H9 (cell line): ENCODE results near the gene ASCC3. TPM values are rescaled to one million over a fixed set of nuclear protein-coding genes. Genes with fewer than 3 reads are reported as not detected.

Source experiments
- DNase-seq: peaks from one replicate; pipeline ENCODE4 v3.0.0-alpha.2; 2017
- H2AFZ ChIP-seq: one replicate; pipeline ENCODE4 v1.6.1; 2013; ENCODE audit warnings: mild to moderate bottlenecking, low read length, control low read depth, moderate library complexity
- H2AK5ac ChIP-seq: 2 replicates; pipeline ENCODE4 v1.6.1; 2013; ENCODE audit warnings: low read length, control low read depth, mixed read lengths; ENCODE audit not compliant: insufficient read length
- H2BK120ac ChIP-seq: one replicate; pipeline ENCODE4 v1.6.1; 2013; ENCODE audit warnings: low read depth, mild to moderate bottlenecking, low read length, control low read depth, inconsistent platforms; ENCODE audit not compliant: poor library complexity, severe bottlenecking
- H2BK12ac ChIP-seq: 2 replicates; pipeline ENCODE4 v1.6.1; 2013; ENCODE audit warnings: low read length, control low read depth, mixed read lengths, low read depth; ENCODE audit not compliant: insufficient read length
- H2BK15ac ChIP-seq: 2 replicates; pipeline ENCODE4 v1.6.1; 2013; ENCODE audit warnings: low read depth, low read length, control low read depth
- H2BK20ac ChIP-seq: one replicate; pipeline ENCODE4 v1.6.1; 2013; ENCODE audit warnings: low read depth, mild to moderate bottlenecking, low read length, control low read depth, inconsistent platforms; ENCODE audit not compliant: poor library complexity, severe bottlenecking
- H2BK5ac ChIP-seq: 2 replicates; pipeline ENCODE4 v1.6.1; 2013; ENCODE audit warnings: low read length, control low read depth, mixed read lengths; ENCODE audit not compliant: insufficient read length
- H3K14ac ChIP-seq: 2 replicates; pipeline ENCODE4 v1.6.1; 2013; ENCODE audit warnings: low read length, control low read depth; ENCODE audit not compliant: insufficient read depth
- H3K18ac ChIP-seq: 2 replicates; pipeline ENCODE4 v1.6.1; 2013; ENCODE audit warnings: low read depth, mild to moderate bottlenecking, mixed read lengths, low read length, control low read depth; ENCODE audit not compliant: insufficient read length
- H3K23ac ChIP-seq: 2 replicates; pipeline ENCODE4 v1.6.1; 2013; ENCODE audit warnings: low read length, control low read depth, mixed read lengths, low read depth; ENCODE audit not compliant: insufficient read length
- H3K23me2 ChIP-seq: 2 replicates; pipeline ENCODE4 v1.6.1; 2013; ENCODE audit warnings: low read depth, mild to moderate bottlenecking, mixed read lengths, low read length, control low read depth; ENCODE audit not compliant: insufficient read length, poor library complexity, severe bottlenecking
- H3K27ac ChIP-seq: 2 replicates; pipeline ENCODE4 v1.5.1; 2013; ENCODE audit warnings: low read length, control low read depth, mixed read lengths, low read depth; ENCODE audit not compliant: insufficient read length
- H3K27me3 ChIP-seq: 2 replicates; pipeline ENCODE4 v1.6.1; 2013; ENCODE audit warnings: low read length, control low read depth, inconsistent platforms; ENCODE audit not compliant: insufficient read depth
- H3K4ac ChIP-seq: 2 replicates; pipeline ENCODE4 v1.6.1; 2013; ENCODE audit warnings: low read depth, mild to moderate bottlenecking, control low read depth, inconsistent platforms, low read length, moderate library complexity
- H3K4me1 ChIP-seq: 2 replicates; pipeline ENCODE4 v1.6.1; 2013; ENCODE audit warnings: low read length, control low read depth, inconsistent platforms; ENCODE audit not compliant: insufficient read depth
- H3K4me2 ChIP-seq: 2 replicates; pipeline ENCODE4 v1.6.1; 2013; ENCODE audit warnings: low read length, control low read depth, mixed read lengths; ENCODE audit not compliant: insufficient read length, insufficient read depth
- H3K56ac ChIP-seq: 2 replicates; pipeline ENCODE4 v1.6.1; 2013; ENCODE audit warnings: low read depth, mild to moderate bottlenecking, mixed read lengths, low read length, control low read depth; ENCODE audit not compliant: insufficient read length
- H3K79me1 ChIP-seq: 2 replicates; pipeline ENCODE4 v1.6.1; 2013; ENCODE audit warnings: low read depth, mild to moderate bottlenecking, moderate library complexity, low read length, control low read depth, inconsistent platforms; ENCODE audit not compliant: insufficient read depth, poor library complexity, severe bottlenecking
- H3K79me2 ChIP-seq: 2 replicates; pipeline ENCODE4 v1.6.1; 2013; ENCODE audit warnings: low read length, control low read depth, inconsistent platforms; ENCODE audit not compliant: insufficient read depth
- H3K9ac ChIP-seq: 2 replicates; pipeline ENCODE4 v1.6.1; 2013; ENCODE audit warnings: low read length, control low read depth, mixed read lengths; ENCODE audit not compliant: insufficient read length; ENCODE audit errors: extremely low read depth
- H3K9me3 ChIP-seq: one replicate; pipeline ENCODE4 v1.6.1; 2013; ENCODE audit warnings: low read depth, low read length, inconsistent platforms; ENCODE audit not compliant: control insufficient read depth
- H3T11ph ChIP-seq: one replicate; pipeline ENCODE4 v1.6.1; 2013; ENCODE audit warnings: mild to moderate bottlenecking, low read length, control low read depth, inconsistent platforms
- H4K20me1 ChIP-seq: one replicate; pipeline ENCODE4 v1.6.1; 2013; ENCODE audit not compliant: control insufficient read depth, insufficient read length, insufficient read depth
- H4K5ac ChIP-seq: 2 replicates; pipeline ENCODE4 v1.6.1; 2013; ENCODE audit warnings: low read depth, mild to moderate bottlenecking, mixed read lengths, low read length, control low read depth; ENCODE audit not compliant: insufficient read length
- H4K8ac ChIP-seq: replicated peaks from 2 replicates; pipeline ENCODE4 v1.6.1; 2013; ENCODE audit warnings: low read length, control low read depth, mixed read lengths, low read depth; ENCODE audit not compliant: insufficient read length
- H4K91ac ChIP-seq: 2 replicates; pipeline ENCODE4 v1.6.1; 2013; ENCODE audit warnings: low read depth, mild to moderate bottlenecking, moderate library complexity, mixed read lengths, low read length, control low read depth; ENCODE audit not compliant: insufficient read length
- H3K27ac Mint-ChIP-seq, 3 experiments: 2 replicates in 2 of 3; 3 replicates in 1 of 3; pipeline ENCODE4 v1.8.0; 2020 to 2021; ENCODE audit warnings: mixed read lengths in 3 of 3, mild to moderate bottlenecking in 1 of 3, moderate library complexity in 1 of 3
- H3K27me3 Mint-ChIP-seq: 2 replicates; pipeline ENCODE4 v1.8.0; 2021; ENCODE audit warnings: low read depth, mild to moderate bottlenecking, moderate library complexity, mixed read lengths
- H3K36me3 Mint-ChIP-seq, 3 experiments: 2 replicates in 2 of 3; 3 replicates in 1 of 3; pipeline ENCODE4 v1.8.0; 2020 to 2021; ENCODE audit warnings: low read depth in 3 of 3, mixed read lengths in 3 of 3; ENCODE audit not compliant: insufficient read depth in 1 of 3
- H3K4me1 Mint-ChIP-seq, 2 experiments: 2 replicates each; pipeline ENCODE4 v1.8.0; 2020; ENCODE audit warnings: mixed read lengths in 2 of 2
- H3K4me3 Mint-ChIP-seq, 2 experiments: 2 replicates in 1 of 2; 3 replicates in 1 of 2; pipeline ENCODE4 v1.8.0; 2020 to 2021; ENCODE audit warnings: mild to moderate bottlenecking in 2 of 2, mixed read lengths in 2 of 2, moderate library complexity in 1 of 2
- H3K9me3 Mint-ChIP-seq, 2 experiments: 2 replicates in 1 of 2; 3 replicates in 1 of 2; pipeline ENCODE4 v1.8.0; 2020; ENCODE audit warnings: mild to moderate bottlenecking in 2 of 2, mixed read lengths in 2 of 2, moderate library complexity in 1 of 2
- WGBS: extraction: QIAGEN DNeasy Blood & Tissue Kit; methylation state at CpG from one replicate; pipeline ENCODE4 v1.1.7; 2013; ENCODE audit warnings: missing lambda C conversion rate, low lambda C conversion rate, mixed read lengths; ENCODE audit not compliant: insufficient read length; ENCODE audit errors: extremely low coverage; 5-methylcytosine and 5-hydroxymethylcytosine counted together
- total RNA-seq: library from RNA; stranded (reverse); gene quantifications from 2 replicates; pipeline ENCODE4 v1.2.1, GENCODE V29; 2021
- TF ChIP-seq, protein P1 (sequence below): fragments of 200-600 bp; sonication (generic); conservative IDR thresholded peaks from 3 replicates; pipeline ENCODE4 v1.8.0; 2021; ENCODE audit warnings: antibody characterized with exemption, mild to moderate bottlenecking

The ASCC3 gene
- total RNA-seq, 1 experiment from 2014 or later = 63.8 TPM

DNA sequence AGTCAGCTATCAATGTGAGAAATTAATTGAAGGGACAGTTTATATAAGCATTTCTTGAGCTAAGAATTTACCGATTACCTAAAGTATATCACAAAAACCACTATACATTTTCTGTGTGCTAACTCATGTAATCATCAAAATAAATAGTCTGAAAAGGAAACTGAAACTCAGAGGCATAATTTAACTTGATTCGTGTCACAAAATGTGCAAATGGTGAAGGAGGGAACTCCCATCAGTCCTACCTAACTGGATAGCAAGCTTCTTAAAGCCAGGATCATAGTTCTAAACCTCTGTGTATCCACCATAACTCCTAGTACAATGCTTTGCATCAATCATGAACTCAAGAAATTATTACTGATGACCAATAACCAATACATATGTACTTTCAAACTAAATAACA is 91.0 kb downstream of the ASCC3 start:
- H3K27me3 ChIP-seq = no peaks in the 10 kb centered on the region
- TF ChIP-seq, protein P1, sequence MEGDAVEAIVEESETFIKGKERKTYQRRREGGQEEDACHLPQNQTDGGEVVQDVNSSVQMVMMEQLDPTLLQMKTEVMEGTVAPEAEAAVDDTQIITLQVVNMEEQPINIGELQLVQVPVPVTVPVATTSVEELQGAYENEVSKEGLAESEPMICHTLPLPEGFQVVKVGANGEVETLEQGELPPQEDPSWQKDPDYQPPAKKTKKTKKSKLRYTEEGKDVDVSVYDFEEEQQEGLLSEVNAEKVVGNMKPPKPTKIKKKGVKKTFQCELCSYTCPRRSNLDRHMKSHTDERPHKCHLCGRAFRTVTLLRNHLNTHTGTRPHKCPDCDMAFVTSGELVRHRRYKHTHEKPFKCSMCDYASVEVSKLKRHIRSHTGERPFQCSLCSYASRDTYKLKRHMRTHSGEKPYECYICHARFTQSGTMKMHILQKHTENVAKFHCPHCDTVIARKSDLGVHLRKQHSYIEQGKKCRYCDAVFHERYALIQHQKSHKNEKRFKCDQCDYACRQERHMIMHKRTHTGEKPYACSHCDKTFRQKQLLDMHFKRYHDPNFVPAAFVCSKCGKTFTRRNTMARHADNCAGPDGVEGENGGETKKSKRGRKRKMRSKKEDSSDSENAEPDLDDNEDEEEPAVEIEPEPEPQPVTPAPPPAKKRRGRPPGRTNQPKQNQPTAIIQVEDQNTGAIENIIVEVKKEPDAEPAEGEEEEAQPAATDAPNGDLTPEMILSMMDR = no peak
- no peak for DNase-seq

More for the DNA sequence above, 91.0 kb downstream of the ASCC3 start:
- Mint-ChIP-seq H3K9me3 (no peaks in the 10 kb centered on the region), H3K27ac (no peak overlapping the region), H3K4me3 (no peak overlapping the region), H3K27me3 (no peaks in the 10 kb centered on the region), H3K4me1 (no peaks in the 10 kb centered on the region), H3K36me3 (peaks cover 0 to 6% (median 0%) of the 10 kb centered on the region in 3 experiments; a peak in 1 of 7 replicates)
- no peak overlapping the region for H2BK15ac ChIP-seq
- no peaks in the 10 kb centered on the region for H3K23me2 ChIP-seq
- H3K79me1 ChIP-seq = no peaks in the 10 kb centered on the region
- H3K27ac ChIP-seq = no peak overlapping the region
- H3K4ac ChIP-seq = no peak overlapping the region
- no peak overlapping the region for H3K56ac ChIP-seq
- no peak overlapping the region for H2BK12ac ChIP-seq
- H3K18ac ChIP-seq = no peak overlapping the region
- no peak overlapping the region for H4K8ac ChIP-seq
- no peak overlapping the region for H2AK5ac ChIP-seq
- H3K4me2 ChIP-seq = no peak overlapping the region
- no peak overlapping the region for H2AFZ ChIP-seq
- H3K4me1 ChIP-seq = no peaks in the 10 kb centered on the region
- no peaks in the 10 kb centered on the region for H3K79me2 ChIP-seq
- WGBS = no CpG with 5 or more reads among the region's 2 CpGs
- H3T11ph ChIP-seq = no peak overlapping the region
- H4K91ac ChIP-seq = no peak overlapping the region
- H3K23ac ChIP-seq = no peak overlapping the region
- no peaks in the 10 kb centered on the region for H4K20me1 ChIP-seq
- no peak overlapping the region for H3K9ac ChIP-seq
- no peak overlapping the region for H3K14ac ChIP-seq
- no peaks in the 10 kb centered on the region for H3K9me3 ChIP-seq
- H2BK5ac ChIP-seq = no peak overlapping the region
- H2BK20ac ChIP-seq = no peak overlapping the region
- no peak overlapping the region for H4K5ac ChIP-seq
- H2BK120ac ChIP-seq = no peak overlapping the region
